RPMI7951 (cell line): Measurements from ENCODE around the gene ATN1. TPM values are rescaled to one million over a fixed set of nuclear protein-coding genes. Genes with fewer than 3 reads are reported as not detected.
"Not testable (repeated sequence)": the region's sequence is repeated elsewhere in the genome, so short reads cannot be mapped to it uniquely, and the experiment has no call there.

ENCODE experiments used
- DNase-seq: peaks from one replicate; pipeline ENCODE4 v3.0.0-alpha.2; 2012; ENCODE audit warnings: low read depth
- total RNA-seq: library from RNA; depleted of rRNA; stranded (reverse); fragments of >200 nt; shearing (Covaris generic); gene quantifications from 2 replicates; pipeline ENCODE4 v1.2.3, GENCODE V29; 2014

Gene ATN1
- total RNA-seq, 1 experiment from 2014 or later = 6.1 TPM

DNA sequence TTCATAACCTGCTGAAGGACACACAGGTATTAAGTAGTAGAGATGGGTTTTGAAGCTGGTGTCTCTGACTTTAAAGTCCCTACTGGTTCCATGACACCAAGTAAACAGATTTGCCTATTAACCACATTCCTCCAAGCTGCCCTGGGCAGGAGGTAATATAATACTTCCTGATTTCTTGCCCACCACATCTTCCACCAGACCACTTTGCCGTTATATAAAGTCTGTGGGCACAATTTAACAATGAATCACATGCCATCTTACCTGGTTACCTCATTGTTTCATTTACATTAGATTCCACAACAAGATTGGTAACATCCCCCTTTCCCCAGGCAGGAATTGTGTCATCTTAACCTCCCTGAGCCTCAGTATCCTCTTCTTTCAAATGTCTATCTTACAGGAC, 24.0 kb upstream of the ATN1 start:
- DNase-seq = no peak

DNA sequence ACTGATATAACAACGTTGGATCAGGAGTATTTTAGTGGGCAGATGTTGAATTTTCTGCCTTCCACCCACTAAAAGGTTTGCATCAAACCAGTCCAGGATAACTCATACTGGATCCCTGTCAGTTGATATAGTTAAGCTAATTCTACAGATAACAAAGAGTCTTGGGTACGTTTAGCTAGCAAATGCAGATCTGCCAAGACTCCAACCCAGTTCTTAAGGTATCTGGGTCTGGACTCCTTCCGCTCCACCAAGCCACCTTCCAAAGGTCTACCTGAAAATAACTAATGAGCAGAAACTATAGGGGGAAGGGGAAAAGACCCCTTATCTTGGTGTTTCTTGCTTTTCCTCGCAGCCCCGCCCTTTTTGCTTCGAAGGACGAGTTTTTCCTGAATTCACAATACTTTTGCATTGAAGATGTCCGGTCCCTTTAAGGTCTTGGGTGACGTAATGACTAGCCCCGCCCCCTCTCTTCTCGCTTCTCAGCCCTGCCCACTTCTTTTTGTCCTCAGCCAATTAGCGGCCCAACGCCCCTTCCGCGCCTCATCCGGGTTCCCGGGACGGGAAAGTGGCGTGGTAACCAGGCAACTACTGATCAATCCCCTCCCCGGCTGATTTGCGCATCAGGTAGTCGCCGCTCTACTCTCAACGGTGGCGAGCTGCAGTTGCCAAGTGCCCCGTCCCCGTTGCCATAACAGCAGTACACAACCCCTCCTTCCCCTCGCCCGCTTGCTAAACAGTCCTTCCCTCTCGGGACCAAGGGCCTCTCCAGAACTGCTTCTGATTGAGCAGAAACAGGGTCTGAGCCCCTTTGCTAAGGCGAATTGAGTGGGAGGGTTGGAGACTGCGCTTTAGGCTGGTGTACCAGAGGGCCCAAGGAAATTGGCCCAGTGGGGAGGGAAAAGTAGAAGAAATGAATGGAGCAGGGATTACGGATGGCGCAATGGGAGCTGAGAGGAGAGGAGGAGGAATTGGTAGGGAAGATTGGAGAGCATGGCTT, 23.2 kb upstream of the ATN1 start, which contains the start of gene LRRC23:
Gene LRRC23, plus strand, starts transcription at position 543 of the 997 bp plus-strand sequence. CDS start 812 bp downstream, outside the sequence.
- DNase-seq = peak; percentile 92

DNA sequence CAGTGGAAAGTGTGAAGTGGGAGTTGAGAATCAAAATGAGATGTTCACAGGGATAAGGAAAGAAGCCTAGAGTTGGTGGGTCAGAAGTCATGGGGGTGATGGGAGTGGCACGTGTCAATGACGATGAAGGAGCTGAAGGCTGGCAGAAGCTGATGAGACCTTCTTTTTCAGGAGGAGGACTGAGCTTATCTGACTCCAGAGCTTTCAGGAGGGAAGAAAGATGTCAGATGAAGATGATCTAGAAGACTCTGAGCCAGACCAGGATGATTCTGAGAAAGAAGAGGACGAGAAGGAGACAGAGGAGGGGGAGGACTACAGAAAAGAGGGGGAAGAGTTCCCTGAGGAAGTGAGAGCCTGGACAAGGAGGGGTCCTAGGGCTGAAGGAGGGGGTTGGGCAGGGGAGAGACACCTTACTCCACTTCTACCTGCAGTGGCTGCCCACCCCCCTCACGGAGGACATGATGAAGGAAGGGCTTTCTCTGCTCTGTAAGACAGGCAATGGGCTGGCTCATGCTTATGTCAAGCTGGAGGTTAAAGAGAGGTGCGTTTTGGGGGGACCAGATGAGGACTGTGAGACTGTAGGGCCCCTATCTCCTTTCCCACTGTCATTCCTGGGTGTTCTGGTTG, 22.2 kb upstream of the ATN1 start:
- DNase-seq = no peak

DNA sequence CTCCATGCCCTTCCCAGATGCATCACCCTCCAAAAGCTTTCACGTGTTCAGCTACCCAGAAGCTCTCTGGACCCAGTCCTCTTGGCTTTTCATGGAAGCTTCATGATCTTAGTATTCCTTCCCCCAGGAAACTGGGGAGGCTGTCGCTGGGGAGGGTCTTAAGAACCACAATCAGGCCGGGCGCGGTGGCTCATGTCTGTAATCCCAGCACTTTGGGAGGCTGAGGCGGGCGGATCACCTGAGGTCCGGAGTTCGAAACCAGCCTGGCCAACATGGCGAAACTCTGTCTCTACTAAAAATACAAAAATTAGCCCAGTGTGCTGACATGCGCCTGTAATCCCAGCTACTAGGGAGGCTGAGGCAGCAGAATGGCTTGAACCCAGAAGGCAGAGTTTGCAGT, 19.6 kb upstream of the ATN1 start:
- not testable (repeated sequence) for DNase-seq

DNA sequence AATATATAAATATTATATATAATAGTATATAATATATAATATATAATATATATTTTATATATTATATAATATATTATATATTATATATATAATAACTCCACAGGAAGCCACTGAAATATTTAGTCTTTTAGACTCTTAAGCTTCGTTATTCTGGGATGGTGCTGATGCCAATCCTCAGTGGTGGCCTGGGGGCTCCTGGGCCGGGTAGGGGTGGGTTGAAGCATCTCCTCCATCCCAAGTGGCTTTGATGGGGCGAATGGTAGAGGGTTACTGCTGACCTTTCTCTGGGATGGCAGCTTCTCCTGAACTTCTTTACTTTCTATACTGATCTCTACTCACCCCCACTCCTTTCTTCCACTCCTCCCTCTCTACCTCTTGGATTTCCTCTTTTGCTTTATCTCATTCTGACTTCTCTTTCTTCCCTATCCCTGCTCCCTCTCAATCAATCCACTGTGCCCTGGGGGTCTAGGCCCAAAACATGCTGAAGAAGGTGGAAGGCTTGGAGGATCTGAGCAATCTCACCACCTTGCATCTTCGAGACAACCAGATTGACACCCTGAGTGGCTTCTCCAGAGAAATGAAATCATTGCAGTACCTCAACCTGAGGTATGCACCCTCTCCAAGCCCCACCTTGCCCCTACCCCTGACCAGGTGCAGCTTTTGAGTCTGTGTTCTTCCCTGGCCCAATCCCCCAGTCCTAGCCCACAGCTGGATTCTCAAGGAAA, 18.2 kb upstream of the ATN1 start:
- DNase-seq = no peak

DNA sequence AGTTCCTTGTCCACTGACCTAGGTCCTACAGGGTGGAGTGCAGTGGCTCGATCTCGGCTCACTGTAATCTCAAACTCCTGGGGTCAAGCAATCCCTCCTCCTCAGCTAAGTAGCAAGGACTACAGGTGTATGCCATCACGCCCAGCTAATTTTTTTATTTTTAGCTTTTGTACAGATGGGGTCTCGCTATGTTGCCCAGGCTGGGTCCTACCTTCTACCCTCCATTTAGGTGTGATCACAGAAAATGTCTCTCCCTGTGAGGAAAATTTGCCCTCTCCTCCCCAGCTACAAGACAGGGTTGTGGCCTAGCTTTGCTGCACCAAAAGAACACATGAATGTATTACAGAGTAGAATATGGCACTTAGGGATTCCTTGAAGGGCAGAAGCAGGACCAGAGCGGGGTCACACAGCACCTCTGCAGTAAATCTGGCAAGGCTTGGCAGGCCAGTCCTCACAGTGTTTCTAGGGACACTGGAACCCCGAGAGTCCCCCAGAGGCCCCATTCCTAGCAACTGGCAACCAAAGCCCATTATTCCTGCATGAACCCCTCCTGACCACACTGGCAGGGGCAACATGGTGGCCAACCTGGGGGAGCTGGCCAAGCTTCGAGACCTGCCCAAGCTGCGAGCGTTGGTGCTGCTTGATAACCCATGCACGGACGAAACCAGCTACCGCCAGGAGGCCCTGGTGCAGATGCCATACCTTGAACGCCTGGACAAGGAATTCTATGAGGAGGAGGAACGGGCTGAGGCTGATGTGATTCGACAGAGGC, 15.4 kb upstream of the ATN1 start:
- no peak for DNase-seq

DNA sequence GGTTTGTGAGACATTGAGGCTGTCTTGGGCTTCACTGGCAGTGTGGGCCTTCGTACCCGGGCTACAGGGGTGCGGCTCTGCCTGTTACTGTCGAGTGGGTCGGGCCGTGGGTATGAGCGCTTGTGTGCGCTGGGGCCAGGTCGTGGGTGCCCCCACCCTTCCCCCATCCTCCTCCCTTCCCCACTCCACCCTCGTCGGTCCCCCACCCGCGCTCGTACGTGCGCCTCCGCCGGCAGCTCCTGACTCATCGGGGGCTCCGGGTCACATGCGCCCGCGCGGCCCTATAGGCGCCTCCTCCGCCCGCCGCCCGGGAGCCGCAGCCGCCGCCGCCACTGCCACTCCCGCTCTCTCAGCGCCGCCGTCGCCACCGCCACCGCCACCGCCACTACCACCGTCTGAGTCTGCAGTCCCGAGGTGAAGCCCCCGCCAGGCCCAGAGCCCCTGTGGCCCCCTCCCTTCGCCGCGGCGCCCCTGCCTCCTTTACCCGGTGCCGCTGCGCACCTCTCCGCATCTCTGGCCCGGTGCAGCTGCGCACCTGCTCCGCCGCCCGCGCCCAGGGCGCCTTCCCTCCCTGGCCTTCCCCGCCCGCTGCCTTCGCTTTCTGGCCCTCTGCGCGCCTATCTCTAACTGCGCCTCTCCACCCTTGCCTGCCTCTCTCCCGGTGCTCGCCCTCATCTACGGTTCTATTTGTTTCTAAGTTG, 13.4 kb upstream of the ATN1 start, which contains the start of gene ENO2:
Gene ENO2, plus strand, starts transcription at position 335 of the 701 bp plus-strand sequence. CDS start 1,253 bp downstream, outside the sequence.
- peak; percentile 72 for DNase-seq

DNA sequence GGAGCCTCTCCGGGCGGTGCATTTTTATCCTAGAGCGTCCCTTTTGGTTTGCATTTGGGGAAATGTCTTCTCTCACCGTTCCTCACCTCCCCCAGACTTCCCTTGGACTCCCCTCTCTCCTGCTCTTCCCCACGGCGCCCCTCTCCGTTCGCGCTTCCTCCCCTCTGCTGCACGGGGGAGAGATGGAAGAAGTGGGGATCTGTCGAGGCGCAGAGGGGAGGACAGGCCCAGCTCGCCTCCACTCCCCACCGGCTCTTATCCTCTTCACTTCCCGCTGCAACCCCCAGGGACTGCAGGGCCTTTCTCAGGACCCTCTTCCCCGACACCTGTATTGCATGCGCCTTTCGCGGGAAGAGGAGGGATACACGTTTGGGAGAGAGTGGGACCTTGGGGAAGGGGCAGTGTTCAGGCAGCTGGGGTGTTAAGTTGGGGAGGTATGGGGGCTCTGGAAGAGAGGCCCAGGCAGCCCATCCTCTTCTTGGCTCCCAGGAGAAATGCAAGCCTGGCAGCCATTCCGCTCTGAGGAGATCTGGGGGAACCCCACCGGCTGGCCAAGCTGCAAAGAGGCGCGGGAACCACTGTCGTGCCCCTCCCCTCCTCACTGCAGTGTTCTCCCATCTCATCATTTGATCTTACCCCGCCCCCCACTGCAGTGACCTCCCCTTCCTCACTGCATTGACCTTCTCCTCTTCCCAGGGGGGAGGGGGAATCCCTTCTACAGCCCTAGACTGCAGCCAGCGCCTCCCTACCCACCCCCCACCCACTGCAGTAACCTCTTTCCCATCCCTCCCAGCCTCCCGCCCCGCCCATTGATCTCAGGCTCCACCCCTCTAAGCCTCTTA, 12.6 kb upstream of the ATN1 start:
- peak; percentile 41 for DNase-seq

DNA sequence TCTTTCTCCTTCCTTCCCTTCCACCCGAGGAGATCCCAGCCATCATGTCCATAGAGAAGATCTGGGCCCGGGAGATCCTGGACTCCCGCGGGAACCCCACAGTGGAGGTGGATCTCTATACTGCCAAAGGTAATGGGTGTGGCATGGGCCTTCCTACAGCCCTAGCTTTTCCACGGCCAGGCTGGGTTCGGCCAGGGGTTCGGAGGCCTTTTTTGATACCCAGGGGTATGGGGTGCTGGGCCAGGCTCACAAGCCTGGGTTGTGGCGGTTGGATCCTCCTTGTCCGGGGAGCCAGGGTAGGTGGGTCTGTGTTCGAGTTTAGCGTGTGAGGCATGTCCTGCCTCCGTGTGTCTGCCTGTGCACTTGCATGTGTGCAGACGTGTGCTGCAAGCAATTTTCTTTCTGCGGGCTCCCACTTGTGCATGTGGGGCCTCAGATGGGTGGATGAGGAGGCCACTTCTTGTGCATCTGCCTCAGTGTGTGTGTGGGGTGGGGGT, 11.9 kb upstream of the ATN1 start:
- no peak for DNase-seq

DNA sequence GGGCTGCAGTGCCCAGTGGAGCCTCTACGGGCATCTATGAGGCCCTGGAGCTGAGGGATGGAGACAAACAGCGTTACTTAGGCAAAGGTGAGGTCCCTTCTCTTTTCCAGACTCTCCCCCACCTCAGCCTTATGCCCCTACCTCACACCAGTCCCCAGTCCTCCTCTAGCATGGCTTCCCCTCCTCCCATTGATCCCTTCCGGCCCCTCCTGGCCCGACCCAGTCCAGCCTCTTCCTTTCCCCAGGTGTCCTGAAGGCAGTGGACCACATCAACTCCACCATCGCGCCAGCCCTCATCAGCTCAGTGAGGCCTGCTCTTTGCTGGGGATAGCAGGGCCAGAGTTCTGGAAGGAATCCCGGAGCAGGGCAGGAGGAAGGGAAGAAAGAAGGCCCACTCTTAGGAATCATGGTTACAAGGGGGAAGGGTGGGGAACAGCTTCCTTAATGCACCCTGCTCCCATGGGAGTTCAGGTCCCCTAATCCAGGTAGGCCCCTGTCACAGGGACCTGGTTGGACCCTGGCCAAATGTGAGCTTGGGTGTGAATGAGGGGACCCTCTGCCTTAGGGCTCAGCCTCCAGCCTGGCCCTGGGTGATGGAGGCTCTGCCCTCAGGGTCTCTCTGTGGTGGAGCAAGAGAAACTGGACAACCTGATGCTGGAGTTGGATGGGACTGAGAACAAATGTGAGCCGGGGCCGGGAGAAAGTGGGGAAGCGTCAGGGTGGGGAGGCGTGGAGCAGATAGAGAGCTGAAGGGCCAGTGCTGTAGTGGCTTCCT, 11.1 kb upstream of the ATN1 start:
- no peak for DNase-seq

DNA sequence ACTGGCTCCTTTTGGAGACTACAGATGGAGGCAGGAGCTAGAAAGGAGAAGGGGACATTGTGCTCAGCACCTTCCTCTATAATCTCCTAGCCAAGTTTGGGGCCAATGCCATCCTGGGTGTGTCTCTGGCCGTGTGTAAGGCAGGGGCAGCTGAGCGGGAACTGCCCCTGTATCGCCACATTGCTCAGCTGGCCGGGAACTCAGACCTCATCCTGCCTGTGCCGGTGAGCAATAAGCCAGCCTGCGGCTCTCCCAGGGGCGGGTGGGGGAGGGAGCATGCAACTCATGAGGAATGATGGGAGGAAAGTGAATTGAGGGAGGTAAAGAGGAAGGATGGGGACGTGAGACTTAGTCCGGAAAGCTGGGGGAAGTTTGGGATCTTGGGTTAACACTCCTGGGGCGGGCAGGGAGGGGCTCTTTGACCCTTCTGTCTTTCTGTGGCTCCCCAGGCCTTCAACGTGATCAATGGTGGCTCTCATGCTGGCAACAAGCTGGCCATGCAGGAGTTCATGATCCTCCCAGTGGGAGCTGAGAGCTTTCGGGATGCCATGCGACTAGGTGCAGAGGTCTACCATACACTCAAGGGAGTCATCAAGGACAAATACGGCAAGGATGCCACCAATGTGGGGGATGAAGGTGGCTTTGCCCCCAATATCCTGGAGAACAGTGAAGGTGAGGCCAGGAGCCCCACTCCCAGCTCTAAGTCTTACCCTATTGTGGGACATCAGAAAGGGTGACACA, 10.1 kb upstream of the ATN1 start:
- DNase-seq = no peak

DNA sequence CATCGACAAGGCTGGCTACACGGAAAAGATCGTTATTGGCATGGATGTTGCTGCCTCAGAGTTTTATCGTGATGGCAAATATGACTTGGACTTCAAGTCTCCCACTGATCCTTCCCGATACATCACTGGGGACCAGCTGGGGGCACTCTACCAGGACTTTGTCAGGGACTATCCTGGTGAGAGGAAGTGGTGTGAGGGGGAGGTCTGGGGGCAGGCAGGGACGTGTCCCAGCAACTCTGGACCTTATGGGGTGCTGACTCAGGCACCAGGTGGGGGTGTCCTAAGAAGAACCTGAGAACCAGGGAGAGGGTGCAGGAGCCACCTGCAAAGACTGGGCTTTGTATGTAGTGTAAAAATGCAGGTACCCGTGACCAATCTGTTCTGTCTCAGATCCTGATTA, 8.2 kb upstream of the ATN1 start:
- DNase-seq = no peak

DNA sequence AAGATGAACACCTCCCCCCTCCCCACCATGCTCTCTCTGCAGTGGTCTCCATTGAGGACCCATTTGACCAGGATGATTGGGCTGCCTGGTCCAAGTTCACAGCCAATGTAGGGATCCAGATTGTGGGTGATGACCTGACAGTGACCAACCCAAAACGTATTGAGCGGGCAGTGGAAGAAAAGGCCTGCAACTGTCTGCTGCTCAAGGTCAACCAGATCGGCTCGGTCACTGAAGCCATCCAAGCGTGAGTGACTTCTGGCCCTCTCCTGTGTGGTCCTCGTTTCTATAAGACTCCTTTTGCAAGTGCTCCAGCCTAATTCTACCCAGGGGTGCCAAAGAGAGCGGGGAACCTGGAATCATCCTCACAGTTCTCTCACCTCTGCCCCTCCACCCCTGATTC, 6.2 kb upstream of the ATN1 start:
- no peak for DNase-seq

DNA sequence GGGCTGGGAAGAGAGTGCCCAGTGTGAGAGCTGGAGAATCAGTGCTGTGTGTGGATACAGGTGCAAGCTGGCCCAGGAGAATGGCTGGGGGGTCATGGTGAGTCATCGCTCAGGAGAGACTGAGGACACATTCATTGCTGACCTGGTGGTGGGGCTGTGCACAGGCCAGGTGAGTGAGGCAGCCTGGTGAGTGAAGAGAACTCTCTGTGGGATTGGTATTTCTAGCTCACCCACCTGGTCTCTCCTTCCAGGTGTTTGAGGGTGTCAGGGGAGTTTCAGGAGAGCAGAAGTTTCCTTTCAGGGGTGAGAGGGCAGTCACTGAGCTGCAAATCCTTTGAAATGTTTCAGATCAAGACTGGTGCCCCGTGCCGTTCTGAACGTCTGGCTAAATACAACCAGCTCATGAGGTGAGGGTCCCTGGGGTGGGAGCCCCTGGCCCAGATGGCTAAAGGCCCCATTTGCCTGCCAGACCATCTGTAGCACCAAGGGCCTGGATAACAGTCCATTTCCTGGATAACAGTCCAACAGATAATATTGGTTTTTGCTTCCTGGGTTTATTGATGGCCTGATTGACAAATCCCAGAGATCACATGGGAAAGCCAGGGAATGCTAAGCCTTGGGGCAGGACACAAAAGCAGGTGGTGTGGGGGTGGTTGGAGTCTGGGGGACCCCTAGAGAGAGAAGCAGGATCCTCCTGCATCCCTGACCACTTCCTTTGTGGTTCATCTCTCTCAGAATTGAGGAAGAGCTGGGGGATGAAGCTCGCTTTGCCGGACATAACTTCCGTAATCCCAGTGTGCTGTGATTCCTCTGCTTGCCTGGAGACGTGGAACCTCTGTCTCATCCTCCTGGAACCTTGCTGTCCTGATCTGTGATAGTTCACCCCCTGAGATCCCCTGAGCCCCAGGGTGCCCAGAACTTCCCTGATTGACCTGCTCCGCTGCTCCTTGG, 5.5 kb upstream of the ATN1 start:
- DNase-seq = no peak

DNA sequence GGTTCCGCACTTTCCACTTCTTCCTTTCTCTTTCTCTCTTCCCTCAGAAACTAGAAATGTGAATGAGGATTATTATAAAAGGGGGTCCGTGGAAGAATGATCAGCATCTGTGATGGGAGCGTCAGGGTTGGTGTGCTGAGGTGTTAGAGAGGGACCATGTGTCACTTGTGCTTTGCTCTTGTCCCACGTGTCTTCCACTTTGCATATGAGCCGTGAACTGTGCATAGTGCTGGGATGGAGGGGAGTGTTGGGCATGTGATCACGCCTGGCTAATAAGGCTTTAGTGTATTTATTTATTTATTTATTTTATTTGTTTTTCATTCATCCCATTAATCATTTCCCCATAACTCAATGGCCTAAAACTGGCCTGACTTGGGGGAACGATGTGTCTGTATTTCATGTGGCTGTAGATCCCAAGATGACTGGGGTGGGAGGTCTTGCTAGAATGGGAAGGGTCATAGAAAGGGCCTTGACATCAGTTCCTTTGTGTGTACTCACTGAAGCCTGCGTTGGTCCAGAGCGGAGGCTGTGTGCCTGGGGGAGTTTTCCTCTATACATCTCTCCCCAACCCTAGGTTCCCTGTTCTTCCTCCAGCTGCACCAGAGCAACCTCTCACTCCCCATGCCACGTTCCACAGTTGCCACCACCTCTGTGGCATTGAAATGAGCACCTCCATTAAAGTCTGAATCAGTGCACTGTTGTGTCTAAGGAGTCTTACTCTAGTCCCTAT, 4.6 kb upstream of the ATN1 start:
- no peak for DNase-seq

DNA sequence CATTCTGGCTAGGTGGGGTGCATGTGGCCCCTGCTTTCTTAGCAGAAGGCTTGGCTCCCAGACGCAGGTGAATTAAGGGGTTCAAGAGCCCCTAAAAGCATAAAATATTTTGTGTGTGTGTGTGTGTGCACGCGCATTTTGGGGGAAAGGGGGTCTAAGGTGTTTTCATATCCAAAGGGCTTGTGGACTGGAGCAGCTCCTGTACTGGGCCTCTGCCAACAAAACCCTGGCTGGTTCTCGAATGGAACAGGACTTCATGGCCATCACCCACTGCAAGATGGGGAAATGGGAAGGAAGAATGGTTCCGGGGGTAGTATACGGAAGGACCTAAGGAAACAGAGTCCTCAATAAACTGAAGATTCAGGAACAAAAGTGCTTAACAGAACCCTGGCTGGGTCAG, 3.9 kb upstream of the ATN1 start:
- DNase-seq = no peak
